Sigmoid colon (tissue), 7 donors: Measurements from ENCODE around the gene COX6B2. TPM values are rescaled to one million over a fixed set of nuclear protein-coding genes. Genes with fewer than 3 reads are reported as not detected.

Source experiments
- DNase-seq: peaks from one replicate; pipeline ENCODE4 v3.0.0-alpha.2; 2019
- H3K27ac ChIP-seq, 4 donors: fragments of 200-600 bp; sonication (generic); one replicate each; pipeline ENCODE4 v1.5.1; 2016 to 2019; ENCODE audit warnings: mild to moderate bottlenecking in 1 of 4
- H3K27me3 ChIP-seq, 3 donors: fragments of 200-600 bp; sonication (generic); one replicate each; pipeline ENCODE4 v1.5.1; 2019; ENCODE audit warnings: mild to moderate bottlenecking in 1 of 3
- H3K36me3 ChIP-seq, 4 donors: fragments of 200-600 bp; sonication (generic); one replicate each; pipeline ENCODE4 v1.5.1; 2016 to 2019
- H3K4me1 ChIP-seq, 4 donors: fragments of 200-600 bp; sonication (generic); one replicate each; pipeline ENCODE4 v1.5.1; 2017 to 2019
- H3K4me3 ChIP-seq, 4 donors: fragments of 200-600 bp; sonication (generic); one replicate each; pipeline ENCODE4 v1.5.1; 2017 to 2019; ENCODE audit warnings: mild to moderate bottlenecking in 2 of 4, moderate library complexity in 1 of 4
- H3K9me3 ChIP-seq, 4 donors: fragments of 200-600 bp in 3 of 4; sonication (generic) in 3 of 4; one replicate each; pipeline versions ENCODE4 v1.5.1 to v1.6.1; 2013 to 2019
- CTCF ChIP-seq, 4 experiments: fragments of 450-650 bp in 3 of 4; fragments of 200-600 bp in 1 of 4; IDR thresholded peaks; one replicate each; pipeline ENCODE4 v1.5.1; 2016 to 2019; ENCODE audit warnings: antibody characterized with exemption in 4 of 4, mild to moderate bottlenecking in 3 of 4, moderate library complexity in 2 of 4
- EP300 ChIP-seq, 4 donors: sonication (generic); formaldehyde crosslinking; IDR thresholded peaks; one replicate each; pipeline ENCODE4 v1.6.1; 2017; ENCODE audit warnings: antibody characterized with exemption in 4 of 4
- POLR2A ChIP-seq, 2 donors: fragments of 450-650 bp; IDR thresholded peaks; one replicate each; pipeline ENCODE4 v1.6.1; 2016; ENCODE audit warnings: antibody characterized with exemption in 2 of 2, mild to moderate bottlenecking in 2 of 2, moderate library complexity in 2 of 2
- POLR2AphosphoS5 ChIP-seq, 4 donors: sonication (generic); formaldehyde crosslinking; IDR thresholded peaks; one replicate each; pipeline ENCODE4 v1.6.1; 2017; ENCODE audit warnings: antibody characterized with exemption in 4 of 4
- WGBS, 2 donors: extraction: QIAGEN DNeasy Blood & Tissue Kit; methylation state at CpG; one replicate each; pipeline ENCODE4 v1.1.7; 2013; 5-methylcytosine and 5-hydroxymethylcytosine counted together
- intact Hi-C: fragments of 100-400 bp; cut with DNase I; formaldehyde crosslinking; loops from one replicate; pipeline ENCODE4 v1.15.1; 2023
- polyA plus RNA-seq, 3 donors: library from polyadenylated mRNA; stranded (reverse); fragments of 200-250 nt; gene quantifications; one replicate each; pipeline ENCODE4 v1.2.3, GENCODE V29; 2013
- total RNA-seq, 4 donors: library from RNA; depleted of rRNA; stranded (reverse); fragments of >200 nt; gene quantifications; one replicate each; pipeline ENCODE4 v1.1.0, GENCODE V29; 2016
- donor health status: healthy with polysubstance abuse.
- donor health status: Bipolar disorder and iron deficiency.
- donor health status: healthy.

The COX6B2 gene
- total and polyA plus RNA-seq, 7 donors: 0.16 to 3.8 (median 0.99) TPM; not detected in 3

- peaks cover 0 to 20% (median 16%) of the 10 kb centered on the region in 4 donors for H3K4me1 ChIP-seq
- peaks cover 0 to 6% (median 2%) of the 10 kb centered on the region in 3 donors for H3K27me3 ChIP-seq
- 84 to 88% methylated on average over 22 of the region's 22 CpGs for WGBS, 2 donors
- no peak for DNase-seq
- no peak overlapping the region for H3K4me3 ChIP-seq
- intact Hi-C loops: no loop called here
- H3K9me3 ChIP-seq: no peaks in the 10 kb centered on the region
- TF ChIP-seq CTCF (IDR thresholded peaks at IDR 0.05): no peak
- TF ChIP-seq POLR2AphosphoS5 (IDR thresholded peaks at IDR 0.05): no peak
- TF ChIP-seq POLR2A (IDR thresholded peaks at IDR 0.05): no peak
- TF ChIP-seq EP300 (IDR thresholded peaks at IDR 0.05): no peak
- H3K36me3 ChIP-seq: peaks cover 0 to 39% (median 18%) of the 10 kb centered on the region in 4 donors
- H3K27ac ChIP-seq: peak overlapping the region in 1 of 4 donors; percentile 20
Observed at GRCh38 chr19:55345101-55345817, 9.3 kb downstream of the COX6B2 start.

- TF ChIP-seq POLR2AphosphoS5 (IDR thresholded peaks at IDR 0.05): no peak
- TF ChIP-seq EP300 (IDR thresholded peaks at IDR 0.05): no peak
- TF ChIP-seq POLR2A (IDR thresholded peaks at IDR 0.05): no peak
- TF ChIP-seq CTCF (IDR thresholded peaks at IDR 0.05): no peak
- DNase-seq: no peak
- intact Hi-C loops: loop anchor here (5.0 kb wide), 2 partner anchors 42 to 57 kb away; no protein-coding TSS in a partner anchor
- no peak overlapping the region for H3K27ac ChIP-seq
- no peak overlapping the region for H3K4me3 ChIP-seq
- H3K4me1 ChIP-seq: peaks cover 0 to 23% (median 17%) of the 10 kb centered on the region in 4 donors
- no peaks in the 10 kb centered on the region for H3K27me3 ChIP-seq
- H3K9me3 ChIP-seq: no peaks in the 10 kb centered on the region
- peaks cover 0 to 39% (median 18%) of the 10 kb centered on the region in 4 donors for H3K36me3 ChIP-seq
- WGBS, 2 donors: 81 to 86% methylated on average over 9 of the region's 9 CpGs
Observed at GRCh38 chr19:55344444-55344843, 10.1 kb downstream of the COX6B2 start.

GRCh38 chr19:55341595-55342531 lies 12.7 kb downstream of the COX6B2 start:
- WGBS, 2 donors: 90 to 92% methylated on average over 50 of the region's 50 CpGs
- Histone ChIP-seq H3K4me3 (peak overlapping the region in 2 of 4 donors; percentile 73 to 84), H3K27me3 (no peaks in the 10 kb centered on the region), H3K27ac (no peak overlapping the region), H3K4me1 (peaks cover 0 to 29% (median 23%) of the 10 kb centered on the region in 4 donors), H3K36me3 (peaks cover 0 to 33% (median 17%) of the 10 kb centered on the region in 4 donors), H3K9me3 (no peaks in the 10 kb centered on the region)
- intact Hi-C loops: loop anchor here (2.0 to 5.0 kb wide), 3 partner anchors 40 to 313 kb away; partner anchors contain the start of gene U2AF2
- TF ChIP-seq POLR2AphosphoS5 (IDR thresholded peaks at IDR 0.05) (no peak), POLR2A (IDR thresholded peaks at IDR 0.05) (no peak)
- no peak for DNase-seq

DNA sequence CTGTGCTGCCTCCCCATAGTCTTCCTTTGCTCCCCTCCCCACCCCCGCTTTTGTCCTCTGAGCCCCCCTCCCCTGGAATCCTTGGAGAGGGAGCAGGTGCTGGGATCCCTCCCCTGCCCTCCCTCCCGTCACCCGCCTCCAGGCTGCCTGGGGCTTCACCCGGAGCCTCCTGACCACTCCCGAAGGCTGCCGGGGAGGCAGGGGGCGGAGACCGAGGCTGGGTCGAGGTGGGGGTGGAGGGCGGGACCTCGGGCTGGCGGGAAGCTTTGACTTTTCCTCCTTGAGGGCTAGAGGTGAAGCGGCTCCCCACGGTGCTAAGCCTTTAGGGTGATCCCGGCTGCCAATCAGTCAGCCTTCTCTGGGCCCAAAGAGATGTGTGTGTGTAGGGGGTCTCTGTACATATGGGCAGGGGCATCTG lies 13.3 kb downstream of the COX6B2 start:
- Histone ChIP-seq H3K36me3 (peaks cover 0 to 26% (median 14%) of the 10 kb centered on the region in 4 donors), H3K9me3 (no peaks in the 10 kb centered on the region), H3K4me3 (peak overlapping the region; percentile 55 to 96 (median 78)), H3K4me1 (peaks cover 0 to 29% (median 23%) of the 10 kb centered on the region in 4 donors), H3K27ac (peak overlapping the region; percentile 88 to 97 (median 94)), H3K27me3 (peaks cover 0 to 3% (median 0%) of the 10 kb centered on the region in 3 donors)
- DNase-seq: peak; percentile 91
- TF ChIP-seq POLR2AphosphoS5 (IDR thresholded peaks at IDR 0.05) (peak in 3 of 4 donors; percentile 8 to 29 (median 23)), EP300 (IDR thresholded peaks at IDR 0.05) (no peak)
- intact Hi-C loops: loop anchor here (2.0 to 5.0 kb wide), 3 partner anchors 39 to 314 kb away; partner anchors contain the start of gene U2AF2
- 1 to 2% methylated on average over 15 of the region's 15 CpGs for WGBS, 2 donors

DNA sequence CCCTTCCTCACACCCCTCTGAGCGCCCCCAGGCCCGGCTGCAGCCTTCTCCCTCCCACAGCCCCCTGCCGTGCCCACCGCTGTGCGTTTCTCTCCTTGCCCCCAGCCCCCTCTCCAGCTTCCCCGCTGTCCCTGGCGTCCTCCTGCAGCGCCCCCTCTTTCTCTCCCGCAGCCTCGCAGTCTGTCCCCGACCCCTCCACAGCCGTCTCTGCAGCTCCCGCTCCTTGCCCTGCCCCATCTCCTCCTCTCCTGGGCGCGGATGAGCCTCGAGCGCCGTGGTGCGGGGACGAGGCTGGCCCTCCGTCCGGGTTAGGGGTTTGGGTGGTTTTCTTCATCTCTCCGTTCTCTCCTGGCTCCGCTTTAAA lies 13.8 kb downstream of the COX6B2 start:
- peak overlapping the region; percentile 55 to 96 (median 78) for H3K4me3 ChIP-seq
- H3K4me1 ChIP-seq: peaks cover 0 to 29% (median 23%) of the 10 kb centered on the region in 4 donors
- H3K36me3 ChIP-seq: peaks cover 0 to 25% (median 14%) of the 10 kb centered on the region in 4 donors
- TF ChIP-seq EP300 (IDR thresholded peaks at IDR 0.05) (no peak), CTCF (IDR thresholded peaks at IDR 0.05) (peak in 1 of 4 experiments; percentile 17), POLR2AphosphoS5 (IDR thresholded peaks at IDR 0.05) (no peak)
- DNase-seq: no peak
- peaks cover 0 to 4% (median 0%) of the 10 kb centered on the region in 3 donors for H3K27me3 ChIP-seq
- H3K9me3 ChIP-seq: no peaks in the 10 kb centered on the region
- H3K27ac ChIP-seq: peak overlapping the region; percentile 88 to 97 (median 94)
- intact Hi-C loops: loop anchor here (2.0 to 5.0 kb wide), 3 partner anchors 38 to 314 kb away; partner anchors contain the start of gene U2AF2
- WGBS, 2 donors: 1 to 2% methylated on average over 24 of the region's 24 CpGs
